ENCODE results near the gene CP.

The CP gene

GRCh38 chr3:149153402-149153801 is 68.2 kb downstream of the CP start:
- no peak overlapping the region for H3K4ac ChIP-seq (ENCODE audit: low read length)
- H3K27ac ChIP-seq (replicated peaks; ENCODE audit: low read length): no peak overlapping the region
- no peak overlapping the region for H3K23ac ChIP-seq (ENCODE audit: low read depth, low read length, poor library complexity)
- peaks cover 0 to 12% of the 10 kb centered on the region in 2 donors for H3K4me1 ChIP-seq (ENCODE audit: control insufficient read depth in 2 of 2, insufficient read depth in 1 of 2, low read depth in 1 of 2, low read length in 2 of 2)
- H2BK15ac ChIP-seq (ENCODE audit: low read length): no peak overlapping the region
- H4K8ac ChIP-seq (ENCODE audit: low read depth, low read length): no peak overlapping the region
- H3K36me3 ChIP-seq (replicated peaks in 1 of 2; ENCODE audit: control insufficient read depth in 2 of 2, insufficient read depth in 2 of 2, low read length in 2 of 2): peaks cover 5 to 79% of the 10 kb centered on the region in 2 donors
- H2BK120ac ChIP-seq (ENCODE audit: low read depth, low read length): no peak overlapping the region
- no peak overlapping the region for H2BK5ac ChIP-seq (ENCODE audit: low read length)
- no peak overlapping the region for H2AFZ ChIP-seq (ENCODE audit: low read length)
- H4K91ac ChIP-seq (ENCODE audit: low read depth, low read length, poor library complexity): no peak overlapping the region
- no peak overlapping the region for H3K4me3 ChIP-seq (ENCODE audit: low read length in 2 of 2)
- no peak overlapping the region for H3K4me2 ChIP-seq (ENCODE audit: insufficient read depth, low read length, poor library complexity, severe bottlenecking)
- no peak overlapping the region for H2BK12ac ChIP-seq (ENCODE audit: low read length)
- DNase-seq (ENCODE audit: low spot score): no peak
- no peak overlapping the region for H3K18ac ChIP-seq (ENCODE audit: low read length)
- no peak overlapping the region for H3K9ac ChIP-seq (ENCODE audit: low read depth, low read length, poor library complexity)
- H3K9me3 ChIP-seq (replicated peaks in 1 of 2; ENCODE audit: control insufficient read depth in 2 of 2, insufficient read depth in 1 of 2, low read depth in 1 of 2, low read length in 2 of 2): no peaks in the 10 kb centered on the region
- no peaks in the 10 kb centered on the region for H3K79me1 ChIP-seq (ENCODE audit: low read depth, low read length)
- H3K14ac ChIP-seq (ENCODE audit: low read length): no peak overlapping the region
- H3K27me3 ChIP-seq (ENCODE audit: control insufficient read depth in 3 of 3, insufficient read depth in 3 of 3, low read depth in 1 of 3, low read length in 3 of 3): no peaks in the 10 kb centered on the region
- H2AK5ac ChIP-seq (ENCODE audit: low read depth, low read length): no peak overlapping the region

GRCh38 chr3:149152420-149152819 is 69.2 kb downstream of the CP start:
- Histone ChIP-seq H3K4me2 (ENCODE audit: insufficient read depth, low read length, poor library complexity, severe bottlenecking) (no peak overlapping the region), H3K4me1 (ENCODE audit: control insufficient read depth in 2 of 2, insufficient read depth in 1 of 2, low read depth in 1 of 2, low read length in 2 of 2) (peaks cover 0 to 12% of the 10 kb centered on the region in 2 donors), H2BK12ac (ENCODE audit: low read length) (no peak overlapping the region), H3K14ac (ENCODE audit: low read length) (no peak overlapping the region), H3K4ac (ENCODE audit: low read length) (no peak overlapping the region), H3K4me3 (ENCODE audit: low read length in 2 of 2) (no peak overlapping the region), H2AFZ (ENCODE audit: low read length) (no peak overlapping the region), H2BK120ac (ENCODE audit: low read depth, low read length) (no peak overlapping the region), H3K79me1 (ENCODE audit: low read depth, low read length) (no peaks in the 10 kb centered on the region), H2BK15ac (ENCODE audit: low read length) (no peak overlapping the region), H2AK5ac (ENCODE audit: low read depth, low read length) (no peak overlapping the region), H3K18ac (ENCODE audit: low read length) (no peak overlapping the region), H4K91ac (ENCODE audit: low read depth, low read length, poor library complexity) (no peak overlapping the region), H3K9me3 (replicated peaks in 1 of 2; ENCODE audit: control insufficient read depth in 2 of 2, insufficient read depth in 1 of 2, low read depth in 1 of 2, low read length in 2 of 2) (no peaks in the 10 kb centered on the region), H3K23ac (ENCODE audit: low read depth, low read length, poor library complexity) (no peak overlapping the region), H4K8ac (ENCODE audit: low read depth, low read length) (no peak overlapping the region), H3K27me3 (ENCODE audit: control insufficient read depth in 3 of 3, insufficient read depth in 3 of 3, low read depth in 1 of 3, low read length in 3 of 3) (no peaks in the 10 kb centered on the region), H3K36me3 (replicated peaks in 1 of 2; ENCODE audit: control insufficient read depth in 2 of 2, insufficient read depth in 2 of 2, low read length in 2 of 2) (peaks cover 4 to 76% of the 10 kb centered on the region in 2 donors), H3K9ac (ENCODE audit: low read depth, low read length, poor library complexity) (no peak overlapping the region), H2BK5ac (ENCODE audit: low read length) (no peak overlapping the region), H3K27ac (replicated peaks; ENCODE audit: low read length) (no peak overlapping the region)
- no CpG with 5 or more reads among the region's 2 CpGs for WGBS, 2 donors (ENCODE audit: extremely low coverage in 2 of 2, insufficient read length in 2 of 2, insufficient replicate concordance in 1 of 2)
- DNase-seq (ENCODE audit: low spot score): no peak

GRCh38 chr3:149151843-149152242 is 69.8 kb downstream of the CP start:
- Histone ChIP-seq H2BK120ac (ENCODE audit: low read depth, low read length) (no peak overlapping the region), H4K91ac (ENCODE audit: low read depth, low read length, poor library complexity) (no peak overlapping the region), H3K4me2 (ENCODE audit: insufficient read depth, low read length, poor library complexity, severe bottlenecking) (no peak overlapping the region), H3K9me3 (replicated peaks in 1 of 2; ENCODE audit: control insufficient read depth in 2 of 2, insufficient read depth in 1 of 2, low read depth in 1 of 2, low read length in 2 of 2) (no peaks in the 10 kb centered on the region), H3K4me1 (ENCODE audit: control insufficient read depth in 2 of 2, insufficient read depth in 1 of 2, low read depth in 1 of 2, low read length in 2 of 2) (peaks cover 0 to 12% of the 10 kb centered on the region in 2 donors), H2BK15ac (ENCODE audit: low read length) (no peak overlapping the region), H3K79me1 (ENCODE audit: low read depth, low read length) (no peaks in the 10 kb centered on the region), H3K4ac (ENCODE audit: low read length) (no peak overlapping the region), H2BK5ac (ENCODE audit: low read length) (no peak overlapping the region), H3K27me3 (ENCODE audit: control insufficient read depth in 3 of 3, insufficient read depth in 3 of 3, low read depth in 1 of 3, low read length in 3 of 3) (no peaks in the 10 kb centered on the region), H3K23ac (ENCODE audit: low read depth, low read length, poor library complexity) (no peak overlapping the region), H2BK12ac (ENCODE audit: low read length) (no peak overlapping the region), H4K8ac (ENCODE audit: low read depth, low read length) (no peak overlapping the region), H3K4me3 (ENCODE audit: low read length in 2 of 2) (no peak overlapping the region), H2AFZ (ENCODE audit: low read length) (no peak overlapping the region), H3K9ac (ENCODE audit: low read depth, low read length, poor library complexity) (no peak overlapping the region), H3K18ac (ENCODE audit: low read length) (no peak overlapping the region), H3K27ac (replicated peaks; ENCODE audit: low read length) (no peak overlapping the region), H3K14ac (ENCODE audit: low read length) (no peak overlapping the region), H2AK5ac (ENCODE audit: low read depth, low read length) (no peak overlapping the region), H3K36me3 (replicated peaks in 1 of 2; ENCODE audit: control insufficient read depth in 2 of 2, insufficient read depth in 2 of 2, low read length in 2 of 2) (peaks cover 3 to 76% of the 10 kb centered on the region in 2 donors)
- WGBS, 2 donors (ENCODE audit: extremely low coverage in 2 of 2, insufficient read length in 2 of 2, insufficient replicate concordance in 1 of 2): no CpG with 5 or more reads among the region's 2 CpGs
- no peak for DNase-seq (ENCODE audit: low spot score)

GRCh38 chr3:149150436-149150835 is 71.2 kb downstream of the CP start:
- Histone ChIP-seq H3K4ac (ENCODE audit: low read length) (no peak overlapping the region), H3K14ac (ENCODE audit: low read length) (no peak overlapping the region), H4K8ac (ENCODE audit: low read depth, low read length) (no peak overlapping the region), H3K9me3 (replicated peaks in 1 of 2; ENCODE audit: control insufficient read depth in 2 of 2, insufficient read depth in 1 of 2, low read depth in 1 of 2, low read length in 2 of 2) (no peaks in the 10 kb centered on the region), H2BK15ac (ENCODE audit: low read length) (no peak overlapping the region), H3K18ac (ENCODE audit: low read length) (no peak overlapping the region), H3K23ac (ENCODE audit: low read depth, low read length, poor library complexity) (no peak overlapping the region), H3K27me3 (ENCODE audit: control insufficient read depth in 3 of 3, insufficient read depth in 3 of 3, low read depth in 1 of 3, low read length in 3 of 3) (no peaks in the 10 kb centered on the region), H4K91ac (ENCODE audit: low read depth, low read length, poor library complexity) (no peak overlapping the region), H2BK12ac (ENCODE audit: low read length) (no peak overlapping the region), H2BK5ac (ENCODE audit: low read length) (no peak overlapping the region), H2BK120ac (ENCODE audit: low read depth, low read length) (no peak overlapping the region), H3K4me3 (ENCODE audit: low read length in 2 of 2) (no peak overlapping the region), H3K4me2 (ENCODE audit: insufficient read depth, low read length, poor library complexity, severe bottlenecking) (no peak overlapping the region), H3K4me1 (ENCODE audit: control insufficient read depth in 2 of 2, insufficient read depth in 1 of 2, low read depth in 1 of 2, low read length in 2 of 2) (peaks cover 0 to 10% of the 10 kb centered on the region in 2 donors), H2AK5ac (ENCODE audit: low read depth, low read length) (no peak overlapping the region), H3K36me3 (replicated peaks in 1 of 2; ENCODE audit: control insufficient read depth in 2 of 2, insufficient read depth in 2 of 2, low read length in 2 of 2) (peaks cover 3 to 75% of the 10 kb centered on the region in 2 donors), H3K79me1 (ENCODE audit: low read depth, low read length) (no peaks in the 10 kb centered on the region), H3K27ac (replicated peaks; ENCODE audit: low read length) (no peak overlapping the region), H3K9ac (ENCODE audit: low read depth, low read length, poor library complexity) (no peak overlapping the region), H2AFZ (ENCODE audit: low read length) (no peak overlapping the region)
- no CpG with 5 or more reads among the region's 6 CpGs for WGBS, 2 donors (ENCODE audit: extremely low coverage in 2 of 2, insufficient read length in 2 of 2, insufficient replicate concordance in 1 of 2)
- no peak for DNase-seq (ENCODE audit: low spot score)
